ENCODE data around the gene NRF1.

- TF ChIP-seq CTCF (IDR thresholded peaks at IDR 0.05; ENCODE audit: low read length): no peak
- TF ChIP-seq EZH2 (optimal IDR thresholded peaks at IDR 0.05; ENCODE audit: low read depth, low read length): no peak
These were observed 743 bp upstream of the NRF1 start for GRCh38 chr7:129610709-129611245.
